ENCODE measurements around the gene PDGFB. TPM values are rescaled to one million over a fixed set of nuclear protein-coding genes. Genes with fewer than 3 reads are reported as not detected.

Gene PDGFB
- total and polyA plus RNA-seq, 2 experiments from 2014 or later: 2.2 to 8.0 TPM

- TF ChIP-seq, protein P1, sequence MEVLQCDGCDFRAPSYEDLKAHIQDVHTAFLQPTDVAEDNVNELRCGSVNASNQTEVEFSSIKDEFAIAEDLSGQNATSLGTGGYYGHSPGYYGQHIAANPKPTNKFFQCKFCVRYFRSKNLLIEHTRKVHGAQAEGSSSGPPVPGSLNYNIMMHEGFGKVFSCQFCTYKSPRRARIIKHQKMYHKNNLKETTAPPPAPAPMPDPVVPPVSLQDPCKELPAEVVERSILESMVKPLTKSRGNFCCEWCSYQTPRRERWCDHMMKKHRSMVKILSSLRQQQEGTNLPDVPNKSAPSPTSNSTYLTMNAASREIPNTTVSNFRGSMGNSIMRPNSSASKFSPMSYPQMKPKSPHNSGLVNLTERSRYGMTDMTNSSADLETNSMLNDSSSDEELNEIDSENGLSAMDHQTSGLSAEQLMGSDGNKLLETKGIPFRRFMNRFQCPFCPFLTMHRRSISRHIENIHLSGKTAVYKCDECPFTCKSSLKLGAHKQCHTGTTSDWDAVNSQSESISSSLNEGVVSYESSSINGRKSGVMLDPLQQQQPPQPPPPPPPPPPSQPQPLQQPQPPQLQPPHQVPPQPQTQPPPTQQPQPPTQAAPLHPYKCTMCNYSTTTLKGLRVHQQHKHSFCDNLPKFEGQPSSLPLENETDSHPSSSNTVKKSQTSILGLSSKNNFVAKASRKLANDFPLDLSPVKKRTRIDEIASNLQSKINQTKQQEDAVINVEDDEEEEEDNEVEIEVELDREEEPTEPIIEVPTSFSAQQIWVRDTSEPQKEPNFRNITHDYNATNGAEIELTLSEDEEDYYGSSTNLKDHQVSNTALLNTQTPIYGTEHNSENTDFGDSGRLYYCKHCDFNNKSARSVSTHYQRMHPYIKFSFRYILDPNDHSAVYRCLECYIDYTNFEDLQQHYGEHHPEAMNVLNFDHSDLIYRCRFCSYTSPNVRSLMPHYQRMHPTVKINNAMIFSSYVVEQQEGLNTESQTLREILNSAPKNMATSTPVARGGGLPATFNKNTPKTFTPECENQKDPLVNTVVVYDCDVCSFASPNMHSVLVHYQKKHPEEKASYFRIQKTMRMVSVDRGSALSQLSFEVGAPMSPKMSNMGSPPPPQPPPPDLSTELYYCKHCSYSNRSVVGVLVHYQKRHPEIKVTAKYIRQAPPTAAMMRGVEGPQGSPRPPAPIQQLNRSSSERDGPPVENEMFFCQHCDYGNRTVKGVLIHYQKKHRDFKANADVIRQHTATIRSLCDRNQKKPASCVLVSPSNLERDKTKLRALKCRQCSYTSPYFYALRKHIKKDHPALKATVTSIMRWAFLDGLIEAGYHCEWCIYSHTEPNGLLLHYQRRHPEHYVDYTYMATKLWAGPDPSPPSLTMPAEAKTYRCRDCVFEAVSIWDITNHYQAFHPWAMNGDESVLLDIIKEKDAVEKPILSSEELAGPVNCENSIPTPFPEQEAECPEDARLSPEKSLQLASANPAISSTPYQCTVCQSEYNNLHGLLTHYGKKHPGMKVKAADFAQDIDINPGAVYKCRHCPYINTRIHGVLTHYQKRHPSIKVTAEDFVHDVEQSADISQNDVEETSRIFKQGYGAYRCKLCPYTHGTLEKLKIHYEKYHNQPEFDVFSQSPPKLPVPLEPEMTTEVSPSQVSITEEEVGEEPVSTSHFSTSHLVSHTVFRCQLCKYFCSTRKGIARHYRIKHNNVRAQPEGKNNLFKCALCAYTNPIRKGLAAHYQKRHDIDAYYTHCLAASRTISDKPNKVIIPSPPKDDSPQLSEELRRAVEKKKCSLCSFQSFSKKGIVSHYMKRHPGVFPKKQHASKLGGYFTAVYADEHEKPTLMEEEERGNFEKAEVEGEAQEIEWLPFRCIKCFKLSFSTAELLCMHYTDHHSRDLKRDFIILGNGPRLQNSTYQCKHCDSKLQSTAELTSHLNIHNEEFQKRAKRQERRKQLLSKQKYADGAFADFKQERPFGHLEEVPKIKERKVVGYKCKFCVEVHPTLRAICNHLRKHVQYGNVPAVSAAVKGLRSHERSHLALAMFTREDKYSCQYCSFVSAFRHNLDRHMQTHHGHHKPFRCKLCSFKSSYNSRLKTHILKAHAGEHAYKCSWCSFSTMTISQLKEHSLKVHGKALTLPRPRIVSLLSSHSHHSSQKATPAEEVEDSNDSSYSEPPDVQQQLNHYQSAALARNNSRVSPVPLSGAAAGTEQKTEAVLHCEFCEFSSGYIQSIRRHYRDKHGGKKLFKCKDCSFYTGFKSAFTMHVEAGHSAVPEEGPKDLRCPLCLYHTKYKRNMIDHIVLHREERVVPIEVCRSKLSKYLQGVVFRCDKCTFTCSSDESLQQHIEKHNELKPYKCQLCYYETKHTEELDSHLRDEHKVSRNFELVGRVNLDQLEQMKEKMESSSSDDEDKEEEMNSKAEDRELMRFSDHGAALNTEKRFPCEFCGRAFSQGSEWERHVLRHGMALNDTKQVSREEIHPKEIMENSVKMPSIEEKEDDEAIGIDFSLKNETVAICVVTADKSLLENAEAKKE (CRISPR knock-in tag; IDR thresholded peaks at IDR 0.05): no peak
- TF ChIP-seq ZNF331 (CRISPR knock-in tag; IDR thresholded peaks at IDR 0.05; ENCODE audit: low read depth) (no peak), CTCF (conservative IDR thresholded peaks at IDR 0.05; ENCODE audit: low read depth in 2 of 2) (no peak), JUNB (IDR thresholded peaks at IDR 0.05; ENCODE audit: unreplicated experiment) (no peak)
- TF ChIP-seq, protein P2, sequence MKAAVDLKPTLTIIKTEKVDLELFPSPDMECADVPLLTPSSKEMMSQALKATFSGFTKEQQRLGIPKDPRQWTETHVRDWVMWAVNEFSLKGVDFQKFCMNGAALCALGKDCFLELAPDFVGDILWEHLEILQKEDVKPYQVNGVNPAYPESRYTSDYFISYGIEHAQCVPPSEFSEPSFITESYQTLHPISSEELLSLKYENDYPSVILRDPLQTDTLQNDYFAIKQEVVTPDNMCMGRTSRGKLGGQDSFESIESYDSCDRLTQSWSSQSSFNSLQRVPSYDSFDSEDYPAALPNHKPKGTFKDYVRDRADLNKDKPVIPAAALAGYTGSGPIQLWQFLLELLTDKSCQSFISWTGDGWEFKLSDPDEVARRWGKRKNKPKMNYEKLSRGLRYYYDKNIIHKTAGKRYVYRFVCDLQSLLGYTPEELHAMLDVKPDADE (IDR thresholded peaks at IDR 0.05): no peak
Measured at GRCh38 chr22:39247361-39247760, 2.6 kb upstream of the PDGFB start (continued).

- no peak overlapping the region for H3K27ac Mint-ChIP-seq
- peaks cover 55% of the 10 kb centered on the region for H3K27me3 Mint-ChIP-seq (ENCODE audit: insufficient read depth, low read depth, poor library complexity)
- H3K27me3 ChIP-seq (ENCODE audit: insufficient read depth): peaks cover 71% of the 10 kb centered on the region
- TF ChIP-seq POLR2AphosphoS5 (IDR thresholded peaks at IDR 0.05; ENCODE audit: low read depth) (no peak), ZNF114 (CRISPR knock-in tag; IDR thresholded peaks at IDR 0.05) (no peak), CTCF (conservative IDR thresholded peaks at IDR 0.05; ENCODE audit: low read depth in 2 of 2) (0 out of 4 replicates have a peak, but pooled peaks of 1 of the 2 experiments have one; percentile 12), ZNF331 (CRISPR knock-in tag; IDR thresholded peaks at IDR 0.05; ENCODE audit: low read depth) (no peak), NANOG (IDR thresholded peaks at IDR 0.05; ENCODE audit: borderline replicate concordance) (no peak)
- TF ChIP-seq, protein P3, sequence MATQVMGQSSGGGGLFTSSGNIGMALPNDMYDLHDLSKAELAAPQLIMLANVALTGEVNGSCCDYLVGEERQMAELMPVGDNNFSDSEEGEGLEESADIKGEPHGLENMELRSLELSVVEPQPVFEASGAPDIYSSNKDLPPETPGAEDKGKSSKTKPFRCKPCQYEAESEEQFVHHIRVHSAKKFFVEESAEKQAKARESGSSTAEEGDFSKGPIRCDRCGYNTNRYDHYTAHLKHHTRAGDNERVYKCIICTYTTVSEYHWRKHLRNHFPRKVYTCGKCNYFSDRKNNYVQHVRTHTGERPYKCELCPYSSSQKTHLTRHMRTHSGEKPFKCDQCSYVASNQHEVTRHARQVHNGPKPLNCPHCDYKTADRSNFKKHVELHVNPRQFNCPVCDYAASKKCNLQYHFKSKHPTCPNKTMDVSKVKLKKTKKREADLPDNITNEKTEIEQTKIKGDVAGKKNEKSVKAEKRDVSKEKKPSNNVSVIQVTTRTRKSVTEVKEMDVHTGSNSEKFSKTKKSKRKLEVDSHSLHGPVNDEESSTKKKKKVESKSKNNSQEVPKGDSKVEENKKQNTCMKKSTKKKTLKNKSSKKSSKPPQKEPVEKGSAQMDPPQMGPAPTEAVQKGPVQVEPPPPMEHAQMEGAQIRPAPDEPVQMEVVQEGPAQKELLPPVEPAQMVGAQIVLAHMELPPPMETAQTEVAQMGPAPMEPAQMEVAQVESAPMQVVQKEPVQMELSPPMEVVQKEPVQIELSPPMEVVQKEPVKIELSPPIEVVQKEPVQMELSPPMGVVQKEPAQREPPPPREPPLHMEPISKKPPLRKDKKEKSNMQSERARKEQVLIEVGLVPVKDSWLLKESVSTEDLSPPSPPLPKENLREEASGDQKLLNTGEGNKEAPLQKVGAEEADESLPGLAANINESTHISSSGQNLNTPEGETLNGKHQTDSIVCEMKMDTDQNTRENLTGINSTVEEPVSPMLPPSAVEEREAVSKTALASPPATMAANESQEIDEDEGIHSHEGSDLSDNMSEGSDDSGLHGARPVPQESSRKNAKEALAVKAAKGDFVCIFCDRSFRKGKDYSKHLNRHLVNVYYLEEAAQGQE (IDR thresholded peaks at IDR 0.05; ENCODE audit: unreplicated experiment): no peak
Measured at GRCh38 chr22:39246690-39247332, 2.0 kb upstream of the PDGFB start.

More at GRCh38 chr22:39246690-39247332, 2.0 kb upstream of the PDGFB start:
- H3K79me2 ChIP-seq (replicated peaks; ENCODE audit: insufficient read depth): no peaks in the 10 kb centered on the region
- Mint-ChIP-seq H3K4me3 (no peak overlapping the region), H3K4me1 (peaks cover 25% of the 10 kb centered on the region), H3K36me3 (ENCODE audit: low read depth) (no peaks in the 10 kb centered on the region), H3K9me3 (no peaks in the 10 kb centered on the region)
- H3K4me1 ChIP-seq (ENCODE audit: insufficient read depth): peaks cover 13% of the 10 kb centered on the region; the same call in 1 of the 2 replicates
- H3K9me2 ChIP-seq (ENCODE audit: insufficient read depth): no peaks in the 10 kb centered on the region
- ATAC-seq (no peak), DNase-seq (ENCODE audit: low spot score) (no peak)
- H3K36me3 ChIP-seq (ENCODE audit: insufficient read depth): no peaks in the 10 kb centered on the region
- H3K4me2 ChIP-seq: no peak overlapping the region
- no peak overlapping the region for H3K27ac ChIP-seq (ENCODE audit: low read depth)
- H4K20me1 ChIP-seq (replicated peaks; ENCODE audit: insufficient read depth): no peaks in the 10 kb centered on the region
- no peak overlapping the region for H3K4me3 ChIP-seq
- peaks cover 6% of the 10 kb centered on the region; the same call in 1 of the 2 replicates for H3F3A ChIP-seq (replicated peaks; ENCODE audit: low read depth)
- H2AFZ ChIP-seq: no peak overlapping the region

All from GM23338 (cell line).